Uterus (tissue), 2 donors: ENCODE results near the gene CD46.
"Not testable (repeated sequence)": the region's sequence is repeated elsewhere in the genome, so short reads cannot be mapped to it uniquely, and the experiment has no call there.

Experiments used
- POLR2A ChIP-seq, 2 donors: fragments of 450-650 bp; IDR thresholded peaks; one replicate each; pipeline ENCODE4 v1.6.1; 2016; ENCODE audit warnings: antibody characterized with exemption in 2 of 2, mild to moderate bottlenecking in 1 of 2, moderate library complexity in 1 of 2
- TF ChIP-seq, protein P1 (sequence below), 4 experiments: fragments of 200-600 bp in 2 of 4; fragments of 450-650 bp in 2 of 4; sonication (generic) in 2 of 4; IDR thresholded peaks; one replicate each; pipeline ENCODE4 v1.5.1; 2016 to 2019; ENCODE audit warnings: antibody characterized with exemption in 4 of 4, mild to moderate bottlenecking in 2 of 4, moderate library complexity in 1 of 4

DNA sequence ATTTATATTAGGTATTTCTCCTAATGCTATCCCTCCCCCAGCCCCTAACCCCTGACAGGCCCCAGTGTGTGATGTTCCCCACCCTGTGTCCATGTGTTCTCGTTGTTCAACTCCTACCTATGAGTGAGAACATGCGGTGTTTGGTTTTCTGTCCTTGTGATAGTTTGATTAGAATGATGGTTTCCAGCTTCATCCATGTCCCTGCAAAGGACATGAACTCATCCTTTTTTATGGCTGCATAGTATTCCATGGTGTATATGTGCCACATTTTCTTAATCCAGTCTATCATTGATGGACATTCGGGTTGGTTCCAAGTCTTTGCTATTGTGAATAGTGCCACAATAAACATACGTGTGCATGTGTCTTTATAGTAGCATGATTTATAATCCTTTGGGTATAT, 18.7 kb downstream of the CD46 start:
- TF ChIP-seq, protein P1, sequence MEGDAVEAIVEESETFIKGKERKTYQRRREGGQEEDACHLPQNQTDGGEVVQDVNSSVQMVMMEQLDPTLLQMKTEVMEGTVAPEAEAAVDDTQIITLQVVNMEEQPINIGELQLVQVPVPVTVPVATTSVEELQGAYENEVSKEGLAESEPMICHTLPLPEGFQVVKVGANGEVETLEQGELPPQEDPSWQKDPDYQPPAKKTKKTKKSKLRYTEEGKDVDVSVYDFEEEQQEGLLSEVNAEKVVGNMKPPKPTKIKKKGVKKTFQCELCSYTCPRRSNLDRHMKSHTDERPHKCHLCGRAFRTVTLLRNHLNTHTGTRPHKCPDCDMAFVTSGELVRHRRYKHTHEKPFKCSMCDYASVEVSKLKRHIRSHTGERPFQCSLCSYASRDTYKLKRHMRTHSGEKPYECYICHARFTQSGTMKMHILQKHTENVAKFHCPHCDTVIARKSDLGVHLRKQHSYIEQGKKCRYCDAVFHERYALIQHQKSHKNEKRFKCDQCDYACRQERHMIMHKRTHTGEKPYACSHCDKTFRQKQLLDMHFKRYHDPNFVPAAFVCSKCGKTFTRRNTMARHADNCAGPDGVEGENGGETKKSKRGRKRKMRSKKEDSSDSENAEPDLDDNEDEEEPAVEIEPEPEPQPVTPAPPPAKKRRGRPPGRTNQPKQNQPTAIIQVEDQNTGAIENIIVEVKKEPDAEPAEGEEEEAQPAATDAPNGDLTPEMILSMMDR (IDR thresholded peaks at IDR 0.05): not testable (repeated sequence)
- not testable (repeated sequence) for TF ChIP-seq POLR2A (IDR thresholded peaks at IDR 0.05)
